GM23338 (cell line): ENCODE data around the gene CCDC69. TPM values are rescaled to one million over a fixed set of nuclear protein-coding genes. Genes with fewer than 3 reads are reported as not detected.

Experiments
- ATAC-seq: fragments of 200-7000 bp; cut with Tn5 transposase; 3 replicates; pipeline ENCODE4 v1.9.1; 2020
- DNase-seq: peaks from one replicate; pipeline ENCODE4 v3.0.0-alpha.2; 2015; ENCODE audit warnings: low spot score
- H2AFZ ChIP-seq: fragments of 200-600 bp; sonication (generic); 2 replicates; pipeline ENCODE4 v1.8.0; 2016; ENCODE audit warnings: antibody characterized with exemption, mild to moderate bottlenecking, moderate library complexity
- H3F3A ChIP-seq: fragments of 200-600 bp; sonication (generic); replicated peaks from 2 replicates; pipeline ENCODE4 v1.8.0; 2017; ENCODE audit warnings: antibody characterized with exemption, mixed run types, low read depth
- H3K27ac ChIP-seq: fragments of 200-600 bp; sonication (generic); 2 replicates; pipeline ENCODE4 v1.6.1; 2016; ENCODE audit warnings: low read depth
- H3K27me3 ChIP-seq: fragments of 200-600 bp; sonication (generic); 2 replicates; pipeline ENCODE4 v1.8.0; 2016; ENCODE audit warnings: mild to moderate bottlenecking, mixed run types, moderate library complexity; ENCODE audit not compliant: insufficient read depth
- H3K36me3 ChIP-seq: fragments of 200-600 bp; sonication (generic); 2 replicates; pipeline ENCODE4 v1.8.0; 2016; ENCODE audit warnings: mild to moderate bottlenecking; ENCODE audit not compliant: insufficient read depth
- H3K4me1 ChIP-seq: fragments of 200-600 bp; sonication (generic); 2 replicates; pipeline ENCODE4 v1.8.0; 2016; ENCODE audit warnings: mild to moderate bottlenecking, moderate library complexity; ENCODE audit not compliant: insufficient read depth
- H3K4me2 ChIP-seq: fragments of 200-600 bp; sonication (generic); 2 replicates; pipeline ENCODE4 v1.7.1; 2017; ENCODE audit warnings: mixed run types
- H3K4me3 ChIP-seq: fragments of 200-600 bp; sonication (generic); 2 replicates; pipeline ENCODE4 v1.6.1; 2016; ENCODE audit warnings: mixed run types
- H3K79me2 ChIP-seq: fragments of 200-600 bp; sonication (generic); replicated peaks from 2 replicates; pipeline ENCODE4 v1.8.0; 2017; ENCODE audit warnings: mild to moderate bottlenecking; ENCODE audit not compliant: insufficient read depth
- H3K9me2 ChIP-seq: fragments of 200-600 bp; sonication (generic); 2 replicates; pipeline ENCODE4 v1.8.0; 2017; ENCODE audit not compliant: insufficient read depth
- H4K20me1 ChIP-seq: fragments of 200-600 bp; sonication (generic); replicated peaks from 2 replicates; pipeline ENCODE4 v1.8.0; 2017; ENCODE audit warnings: mild to moderate bottlenecking; ENCODE audit not compliant: insufficient read depth
- H3K27ac Mint-ChIP-seq: 2 replicates; pipeline ENCODE4 v1.8.0; 2020; ENCODE audit warnings: inconsistent platforms, mild to moderate bottlenecking, moderate library complexity, mixed read lengths
- H3K27me3 Mint-ChIP-seq: 3 replicates; pipeline ENCODE4 v1.8.0; 2022; ENCODE audit warnings: low read depth, mild to moderate bottlenecking, moderate library complexity, mixed read lengths, inconsistent platforms; ENCODE audit not compliant: insufficient read depth, poor library complexity
- H3K36me3 Mint-ChIP-seq: 3 replicates; pipeline ENCODE4 v1.8.0; 2021; ENCODE audit warnings: low read depth, mild to moderate bottlenecking, inconsistent platforms, moderate library complexity, mixed read lengths
- H3K4me1 Mint-ChIP-seq: 3 replicates; pipeline ENCODE4 v1.8.0; 2020; ENCODE audit warnings: mild to moderate bottlenecking, inconsistent platforms, mixed read lengths
- H3K4me3 Mint-ChIP-seq: 3 replicates; pipeline ENCODE4 v1.8.0; 2021; ENCODE audit warnings: moderate library complexity, mild to moderate bottlenecking, inconsistent platforms, mixed read lengths
- H3K9me3 Mint-ChIP-seq: 3 replicates; pipeline ENCODE4 v1.8.0; 2020; ENCODE audit warnings: moderate library complexity, mild to moderate bottlenecking, inconsistent platforms, mixed read lengths
- CREB1 ChIP-seq: fragments of 250-450 bp; sonication (Bioruptor Pico); IDR thresholded peaks from 2 replicates; pipeline ENCODE4 v1.5.0; 2020; ENCODE audit warnings: low read depth, mild to moderate bottlenecking, moderate library complexity
- EZH2 ChIP-seq: fragments of 200-600 bp; sonication (generic); IDR thresholded peaks from one replicate; pipeline ENCODE4 v1.8.0; 2017; ENCODE audit warnings: antibody characterized with exemption, mild to moderate bottlenecking, low read depth; ENCODE audit not compliant: unreplicated experiment
- EZH2phosphoT487 ChIP-seq: fragments of 200-600 bp; sonication (generic); IDR thresholded peaks from one replicate; pipeline ENCODE4 v1.8.1; 2018; ENCODE audit warnings: antibody characterized with exemption; ENCODE audit not compliant: unreplicated experiment
- JUNB ChIP-seq: IDR thresholded peaks from one replicate; pipeline ENCODE4 v1.6.1; 2016; ENCODE audit warnings: antibody characterized with exemption; ENCODE audit not compliant: unreplicated experiment
- NANOG ChIP-seq: IDR thresholded peaks from 2 replicates; pipeline ENCODE4 v1.6.1; 2016; ENCODE audit warnings: antibody characterized with exemption, borderline replicate concordance
- POLR2AphosphoS5 ChIP-seq: IDR thresholded peaks from 2 replicates; pipeline ENCODE4 v1.6.1; 2016; ENCODE audit warnings: antibody characterized with exemption, low read depth
- REST ChIP-seq: IDR thresholded peaks from one replicate; pipeline ENCODE4 v1.6.1; 2018; ENCODE audit warnings: antibody characterized with exemption; ENCODE audit not compliant: unreplicated experiment
- STAT1 ChIP-seq: IDR thresholded peaks from one replicate; pipeline ENCODE4 v1.6.1; 2016; ENCODE audit warnings: antibody characterized with exemption; ENCODE audit not compliant: unreplicated experiment
- ZNF331 ChIP-seq: fragments of 250-450 bp; sonication (Bioruptor Pico); IDR thresholded peaks from 2 replicates; pipeline ENCODE4 v1.5.0; 2020; ENCODE audit warnings: low read depth, mild to moderate bottlenecking, moderate library complexity
- polyA plus RNA-seq: library from polyadenylated mRNA; unstranded; fragments of >200 nt; fragmentation: Nextera tagmentation; extraction: Ambion mirVana; gene quantifications from 2 replicates; pipeline ENCODE4 v1.2.1, GENCODE V29; 2016
- total RNA-seq: library from RNA; depleted of rRNA; stranded (reverse); fragments of >200 nt; shearing (Covaris generic); gene quantifications from 2 replicates; pipeline ENCODE4 v1.2.3, GENCODE V29; 2014

The CCDC69 gene
- total and polyA plus RNA-seq, 2 experiments from 2014 or later, result 2.7 to 5.3 TPM

- Histone ChIP-seq H3K4me3 (no peak overlapping the region), H3K4me2 (no peak overlapping the region), H3K27ac (no peak overlapping the region), H3K4me1 (peaks cover 6% of the 10 kb centered on the region; the same call in 1 of the 2 replicates), H3K27me3 (no peaks in the 10 kb centered on the region), H3F3A (no peaks in the 10 kb centered on the region), H3K36me3 (no peaks in the 10 kb centered on the region), H3K79me2 (no peaks in the 10 kb centered on the region), H3K9me2 (peaks cover 10% of the 10 kb centered on the region; the same call in 1 of the 2 replicates), H4K20me1 (no peaks in the 10 kb centered on the region), H2AFZ (peak overlapping the region; percentile 86; the same call in 1 of the 2 replicates)
- H3K4me3 Mint-ChIP-seq, result no peak overlapping the region
- no peak overlapping the region for H3K27ac Mint-ChIP-seq
- peak; percentile 89 for ATAC-seq
- 0 out of 2 replicates have a peak, but pooled peaks have one; percentile 27 for TF ChIP-seq POLR2AphosphoS5
- TF ChIP-seq EZH2phosphoT487, result no peak
- no peak for TF ChIP-seq ZNF331
- TF ChIP-seq JUNB, result no peak
- no peak for TF ChIP-seq REST
- TF ChIP-seq NANOG, result no peak
- no peaks in the 10 kb centered on the region; the same call in 2 of the 3 replicates for H3K9me3 Mint-ChIP-seq
- H3K36me3 Mint-ChIP-seq, result no peaks in the 10 kb centered on the region
- peaks cover 5% of the 10 kb centered on the region; the same call in 1 of the 3 replicates for H3K4me1 Mint-ChIP-seq
- peaks cover 2% of the 10 kb centered on the region for H3K27me3 Mint-ChIP-seq
- peak; percentile 66 for DNase-seq
Measured at GRCh38 chr5:151174612-151175101, 49.2 kb downstream of the CCDC69 start.

- no peaks in the 10 kb centered on the region; the same call in 2 of the 3 replicates for H3K9me3 Mint-ChIP-seq
- H3K27ac Mint-ChIP-seq, result no peak overlapping the region
- TF ChIP-seq CREB1 (no peak), JUNB (no peak), STAT1 (no peak), ZNF331 (no peak), POLR2AphosphoS5 (no peak), REST (no peak), EZH2 (no peak), EZH2phosphoT487 (no peak), NANOG (no peak)
Measured at GRCh38 chr5:151173711-151174611, 49.9 kb downstream of the CCDC69 start.

More at GRCh38 chr5:151173711-151174611, 49.9 kb downstream of the CCDC69 start:
- Histone ChIP-seq H2AFZ (peak overlapping the region; percentile 86; the same call in 1 of the 2 replicates), H3K4me2 (no peak overlapping the region), H3F3A (no peaks in the 10 kb centered on the region), H3K4me3 (no peak overlapping the region), H3K9me2 (peaks cover 10% of the 10 kb centered on the region; the same call in 1 of the 2 replicates), H3K79me2 (no peaks in the 10 kb centered on the region), H4K20me1 (no peaks in the 10 kb centered on the region), H3K4me1 (peaks cover 6% of the 10 kb centered on the region; the same call in 1 of the 2 replicates), H3K36me3 (no peaks in the 10 kb centered on the region), H3K27ac (0 out of 2 replicates have a peak overlapping the region, but pooled peaks have one; percentile 7), H3K27me3 (no peaks in the 10 kb centered on the region)
- no peak for ATAC-seq
- Mint-ChIP-seq H3K4me3 (no peak overlapping the region), H3K36me3 (no peaks in the 10 kb centered on the region), H3K27me3 (peaks cover 2% of the 10 kb centered on the region), H3K4me1 (peaks cover 9% of the 10 kb centered on the region; the same call in 2 of the 3 replicates)
- DNase-seq, result no peak
